HTR-8/SVneo (cell line): ENCODE measurements around the gene SRMS.
"Not testable (repeated sequence)": the region's sequence is repeated elsewhere in the genome, so short reads cannot be mapped to it uniquely, and the experiment has no call there.

Experiments
- DNase-seq: peaks from one replicate; pipeline ENCODE4 v3.0.0; 2011; ENCODE audit warnings: low spot score, mixed read lengths; ENCODE audit not compliant: insufficient read length
- FAIRE-seq: peaks from 2 replicates; lab custom pipeline; 2011; peaks lifted over from hg19 to GRCh38; lab: Jason Lieb, UNC

The SRMS gene

DNA sequence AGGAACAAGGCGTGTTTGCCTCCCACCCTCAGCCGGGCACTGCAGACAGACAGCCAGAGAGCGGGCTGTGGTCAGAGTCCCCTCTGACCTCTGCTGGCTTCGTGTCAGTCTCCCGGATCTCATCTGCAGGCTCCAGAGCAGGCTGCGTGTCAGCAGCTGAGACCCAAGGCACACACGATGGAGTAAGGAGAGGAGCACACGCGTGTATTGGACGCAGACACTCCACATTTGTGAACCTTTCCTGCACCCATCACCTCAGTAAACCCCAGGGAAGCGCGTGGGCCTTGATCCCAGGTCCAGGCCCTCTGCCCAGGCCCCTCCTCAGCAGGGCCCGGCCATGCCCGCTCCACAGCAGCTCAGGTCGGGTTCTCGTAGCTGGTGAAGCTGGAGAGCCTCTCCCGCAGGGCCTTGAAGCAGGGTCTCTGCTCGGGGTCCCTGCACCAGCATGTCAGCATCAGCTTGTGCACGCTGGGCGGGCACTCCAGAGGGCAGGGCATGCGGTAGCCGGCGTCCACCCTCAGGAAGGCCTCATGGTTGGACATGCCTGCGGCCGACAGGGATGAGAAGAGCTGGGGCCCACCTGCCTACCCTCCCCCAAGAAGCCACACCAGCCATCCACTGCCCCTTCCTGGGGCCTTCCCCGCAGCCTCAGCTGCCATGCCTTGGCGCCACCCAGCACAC lies 18.2 kb downstream of the SRMS start:
- no peak for DNase-seq
- no peak for FAIRE-seq

DNA sequence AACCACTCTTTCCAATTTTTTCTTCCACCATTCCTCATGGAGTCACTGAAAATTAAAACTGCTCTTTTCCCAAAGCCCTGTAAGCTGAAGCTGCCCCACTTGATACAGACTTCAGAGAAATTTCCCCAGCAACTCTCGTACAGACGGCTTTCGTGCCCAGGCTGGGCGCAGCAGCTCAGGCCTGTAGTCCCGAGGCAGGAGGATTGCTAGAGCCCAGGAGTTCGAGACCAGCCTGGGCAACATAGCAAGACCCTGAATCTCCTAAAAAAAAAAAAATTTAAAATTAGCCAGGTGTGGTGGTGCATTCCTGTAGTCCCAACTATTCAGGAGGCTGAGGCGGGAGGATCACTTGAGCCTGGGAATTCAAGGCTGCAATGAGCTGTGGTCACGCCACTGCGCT lies 20.4 kb downstream of the SRMS start:
- FAIRE-seq (no peak), DNase-seq (no peak)

DNA sequence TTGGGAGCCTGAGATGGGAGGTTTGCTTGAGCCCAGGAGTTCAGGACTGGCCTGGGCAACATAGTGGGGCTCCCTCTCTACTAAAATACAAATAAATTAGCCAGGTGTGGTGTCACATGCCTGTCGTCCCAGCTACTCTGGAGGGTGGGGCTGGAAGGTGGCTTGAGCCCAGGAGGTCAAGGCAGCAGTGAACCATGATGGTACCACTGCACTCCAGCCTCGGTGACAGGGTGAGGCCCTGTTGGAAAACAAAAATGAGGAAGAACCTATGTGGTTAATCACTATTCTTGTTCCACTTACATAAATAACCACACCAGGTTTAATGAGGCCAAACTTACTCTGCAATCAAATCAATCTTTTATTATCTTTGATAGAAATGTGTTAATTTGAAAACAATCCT lies 21.6 kb downstream of the SRMS start:
- FAIRE-seq (peak; percentile 94), DNase-seq (no peak)

DNA sequence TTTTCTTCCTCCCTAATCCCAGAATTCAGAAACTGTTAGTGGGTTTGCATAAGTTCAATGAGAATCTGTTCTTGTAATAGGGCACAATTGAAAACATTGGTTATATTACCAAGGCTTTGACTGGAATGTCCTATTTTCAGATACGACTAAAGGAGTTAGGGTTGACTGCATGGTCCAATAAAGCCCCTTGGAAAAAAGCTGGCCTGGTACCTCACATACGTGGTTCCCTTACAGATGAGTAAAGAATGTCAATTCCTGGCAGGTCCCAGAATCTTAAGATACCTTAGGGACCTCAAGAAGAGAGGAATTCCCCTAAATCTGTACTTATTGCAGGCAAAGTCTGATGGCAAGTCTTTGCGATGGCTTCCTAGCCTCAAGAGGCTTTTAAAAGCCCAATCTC lies 22.4 kb downstream of the SRMS start:
- DNase-seq: no peak
- no peak for FAIRE-seq

DNA sequence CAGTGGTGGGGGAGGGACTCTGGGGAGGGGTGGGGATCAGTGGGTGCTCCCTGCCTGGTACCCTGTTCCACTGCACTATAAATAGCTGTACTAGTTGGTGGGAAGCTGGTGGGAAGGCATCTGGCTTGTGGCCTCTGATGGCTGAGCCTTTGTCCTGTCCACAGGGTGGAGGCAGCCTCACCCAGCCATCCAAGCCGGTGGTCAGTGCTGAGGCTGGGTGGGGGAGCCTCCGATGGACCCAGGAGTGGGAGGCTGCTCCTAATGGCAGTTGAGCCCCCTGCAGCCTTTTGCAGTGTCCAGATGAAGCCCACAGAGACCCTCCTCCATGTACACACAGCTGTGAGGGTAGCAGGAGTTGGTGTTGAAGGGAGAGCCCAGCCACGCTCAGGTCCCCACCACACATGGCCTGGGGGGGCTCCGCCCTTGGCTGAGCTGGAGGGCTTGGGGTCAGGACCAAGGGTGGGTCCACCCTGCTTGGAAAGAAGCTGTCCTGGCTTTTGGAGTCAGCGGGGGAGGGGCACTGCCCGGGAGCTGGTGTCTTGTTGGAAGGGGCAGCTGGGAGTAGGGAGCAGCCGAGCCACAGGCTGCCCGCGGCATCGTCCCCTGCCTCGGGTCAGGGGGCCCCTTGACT lies 24.5 kb downstream of the SRMS start:
- no peak for DNase-seq
- FAIRE-seq: peak; percentile 42

DNA sequence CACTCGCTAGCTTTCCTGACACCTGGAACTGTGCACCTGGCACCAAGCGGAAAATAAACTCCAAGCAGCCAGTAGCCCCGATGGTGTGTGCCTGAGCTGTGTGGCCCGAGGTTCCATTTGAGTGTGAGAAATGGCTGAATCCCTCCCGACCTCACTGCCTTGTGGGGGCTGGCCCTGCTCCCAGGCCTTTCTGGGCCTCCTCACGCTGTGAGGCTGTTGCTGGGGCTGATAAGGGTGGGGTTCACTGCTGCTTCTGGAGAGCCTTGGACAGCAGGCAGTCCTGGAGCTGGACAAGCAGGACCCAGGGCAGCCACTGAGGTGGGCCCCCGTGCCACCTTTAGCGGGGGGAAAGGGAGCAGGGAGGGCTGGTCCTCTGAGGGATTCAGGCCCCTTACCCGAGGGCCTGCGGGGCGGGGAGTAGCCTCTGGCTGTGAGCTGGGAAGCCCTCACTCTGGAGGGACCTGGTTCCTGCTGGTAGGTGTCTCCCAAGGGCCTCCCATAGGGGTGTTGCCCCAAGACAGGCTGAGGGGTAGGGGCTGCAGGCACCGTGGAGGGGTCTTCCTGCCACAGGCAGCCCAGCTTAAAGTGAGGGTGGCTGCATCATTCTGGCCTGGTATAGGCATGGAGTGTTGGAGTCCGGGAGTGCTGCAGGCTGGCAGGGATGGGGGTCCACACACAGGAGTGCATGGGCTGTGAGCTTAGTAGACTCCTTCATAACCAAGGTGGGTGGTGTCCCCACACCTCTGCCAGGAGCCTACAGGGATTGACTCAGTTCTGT lies 25.3 kb downstream of the SRMS start:
- peak; percentile 52 for FAIRE-seq
- no peak for DNase-seq

DNA sequence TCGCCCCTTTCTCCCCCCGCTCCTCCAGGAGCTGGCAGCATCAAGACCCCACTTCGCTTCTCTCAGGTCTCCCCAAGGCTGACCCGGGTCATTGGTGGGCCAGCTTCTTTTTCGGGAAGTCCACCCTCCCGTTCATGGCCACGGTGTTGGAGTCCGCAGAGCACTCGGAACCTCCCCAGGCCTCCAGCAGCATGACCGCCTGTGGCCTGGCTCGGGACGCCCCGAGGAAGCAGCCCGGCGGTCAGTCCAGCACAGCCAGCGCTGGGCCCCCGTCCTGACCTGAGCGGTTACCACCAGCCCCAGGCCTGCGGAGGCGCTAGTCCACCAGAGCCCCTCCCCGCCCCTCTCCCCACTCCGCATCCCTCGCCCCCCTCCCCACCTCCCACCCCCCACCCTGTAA lies 25.9 kb downstream of the SRMS start:
- DNase-seq (no peak), FAIRE-seq (no peak)

DNA sequence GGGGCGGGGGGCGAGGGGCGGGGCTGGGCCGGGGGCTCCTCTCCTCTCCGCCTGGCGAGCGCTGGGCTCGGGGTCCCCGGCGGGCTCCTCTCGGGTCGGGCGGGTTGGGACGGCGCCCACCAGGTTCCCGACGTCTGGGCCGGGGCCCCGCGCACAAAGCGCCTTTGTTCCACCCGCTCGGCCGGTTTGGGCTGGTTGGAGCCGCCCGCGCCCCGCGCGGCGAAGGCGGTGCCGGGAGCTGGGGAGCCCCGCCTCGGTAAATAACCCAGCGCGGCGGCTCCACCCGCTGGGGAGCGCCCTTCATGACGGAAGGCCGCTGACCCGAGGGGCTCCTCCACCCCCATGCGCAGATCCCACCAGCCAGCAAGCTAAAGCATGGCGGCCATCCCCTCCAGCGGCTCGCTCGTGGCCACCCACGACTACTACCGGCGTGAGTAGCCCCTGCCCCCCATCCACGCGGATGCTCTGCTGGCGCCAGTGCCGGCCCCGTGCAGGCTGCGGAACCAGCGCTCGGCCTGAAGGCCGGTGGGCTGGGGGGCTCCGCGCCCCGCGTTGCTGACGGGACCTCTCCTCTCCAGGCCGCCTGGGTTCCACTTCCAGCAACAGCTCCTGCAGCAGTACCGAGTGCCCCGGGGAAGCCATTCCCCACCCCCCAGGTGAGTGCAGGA lies 26.5 kb downstream of the SRMS start:
- peak; percentile 90 for FAIRE-seq
- no peak for DNase-seq

DNA sequence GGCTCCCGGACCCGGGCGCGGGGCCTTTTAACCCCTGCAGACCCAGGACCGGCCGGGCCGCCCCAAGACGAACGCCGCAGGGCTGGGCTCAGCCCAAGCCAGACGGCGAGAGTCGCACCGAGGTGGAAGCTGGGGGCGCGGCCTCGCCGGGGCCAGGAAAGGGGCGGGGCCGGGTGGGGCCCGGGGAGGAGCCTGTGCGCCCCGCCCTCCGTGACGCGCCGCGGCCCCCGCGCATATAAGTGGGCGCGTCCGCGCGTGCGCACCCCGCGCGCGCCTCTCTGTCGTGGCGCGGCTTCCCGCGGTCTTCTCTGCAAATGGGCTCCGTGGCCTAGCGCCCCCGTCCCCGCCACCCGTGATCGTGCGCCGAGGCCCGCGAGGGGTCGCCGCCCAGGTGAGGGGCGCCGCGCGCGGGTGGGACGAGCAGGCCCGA lies 27.0 kb downstream of the SRMS start, which contains the start of gene PPDPF:
Gene PPDPF (plus strand): TSS at position 262 of the 430 bp plus-strand sequence. CDS start 544 bp downstream, outside the sequence.
- peak; percentile 99 for DNase-seq

DNA sequence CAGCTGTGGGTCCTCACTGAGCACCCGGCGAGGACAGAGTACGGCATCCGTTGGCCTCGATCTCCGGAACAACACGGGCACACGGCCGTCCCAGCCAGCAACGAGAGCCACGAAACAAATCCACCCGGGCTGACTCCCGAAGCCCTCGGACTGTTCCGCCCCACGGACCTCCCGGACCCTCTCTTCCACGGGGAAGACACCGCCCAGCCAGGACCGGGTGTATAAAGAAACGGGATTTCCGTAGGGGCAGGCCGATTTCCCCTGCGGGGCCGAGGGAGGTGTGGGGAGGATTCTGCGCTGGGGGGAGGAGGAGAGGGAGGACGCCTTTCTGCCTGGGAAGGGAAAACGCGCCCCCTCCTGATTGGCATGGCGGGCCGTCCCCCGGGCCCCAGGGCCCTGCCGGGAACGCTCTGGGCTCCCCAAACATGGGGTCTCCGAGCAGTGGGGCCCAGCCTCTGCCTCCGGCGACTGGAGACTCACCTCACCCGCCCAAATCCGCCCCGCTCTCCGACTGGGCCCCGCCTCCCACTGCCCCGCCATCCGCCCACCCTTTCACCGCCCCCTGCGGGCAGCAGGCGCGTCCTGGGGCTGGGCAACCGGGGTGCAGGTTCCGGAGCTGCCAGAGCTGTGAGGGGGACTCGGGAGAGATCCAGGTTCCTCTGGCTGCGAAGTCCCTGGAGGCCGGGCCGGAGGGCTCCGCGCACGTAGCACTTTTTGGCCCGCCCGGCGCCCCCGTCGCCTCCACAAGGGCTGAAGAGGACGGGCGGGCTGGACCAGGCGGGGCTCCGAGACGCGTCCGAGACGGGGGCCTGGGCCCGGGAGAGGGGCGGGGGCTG lies 27.7 kb downstream of the SRMS start:
- FAIRE-seq (peak; percentile 94), DNase-seq (peak; percentile 92)

More for the DNA sequence above, 27.0 kb downstream of the SRMS start, which contains the start of gene PPDPF:
- peak; percentile 99 for FAIRE-seq

DNA sequence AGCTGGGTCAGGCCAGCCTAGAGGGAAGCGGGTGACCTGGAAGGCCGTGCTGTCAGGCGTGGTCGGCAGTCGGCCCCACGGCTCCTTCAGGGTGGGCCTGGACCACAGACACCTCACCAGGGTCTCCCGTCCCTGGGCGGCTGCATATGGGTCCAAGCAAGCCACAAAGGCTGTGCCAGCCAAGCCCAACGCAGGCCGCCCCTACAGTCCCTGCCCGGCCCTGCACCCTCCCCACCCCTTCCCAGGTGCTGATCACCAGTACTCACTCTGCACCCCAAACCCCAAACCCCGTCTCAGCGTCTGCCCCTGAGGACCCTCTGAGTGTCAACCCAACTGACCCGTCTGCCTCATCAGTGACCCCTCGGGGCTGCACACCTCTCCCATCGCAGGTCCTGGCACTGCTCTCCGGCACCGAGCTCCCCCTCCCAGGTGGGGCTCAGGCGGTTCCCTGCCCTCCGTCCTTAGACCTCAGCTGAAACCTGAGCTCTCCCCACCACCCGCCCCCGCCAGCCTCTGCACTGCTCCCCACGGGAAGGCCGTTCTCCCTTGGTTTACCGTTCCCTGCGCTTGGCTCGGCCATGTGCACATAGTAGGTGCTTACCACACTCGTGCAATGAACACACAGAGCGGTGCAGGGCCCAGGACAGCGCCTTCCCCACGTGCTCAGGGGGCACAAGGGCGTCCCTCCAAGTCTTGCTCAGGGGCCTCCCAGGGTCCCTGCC lies 28.4 kb downstream of the SRMS start:
- DNase-seq (no peak), FAIRE-seq (peak; percentile 89)

DNA sequence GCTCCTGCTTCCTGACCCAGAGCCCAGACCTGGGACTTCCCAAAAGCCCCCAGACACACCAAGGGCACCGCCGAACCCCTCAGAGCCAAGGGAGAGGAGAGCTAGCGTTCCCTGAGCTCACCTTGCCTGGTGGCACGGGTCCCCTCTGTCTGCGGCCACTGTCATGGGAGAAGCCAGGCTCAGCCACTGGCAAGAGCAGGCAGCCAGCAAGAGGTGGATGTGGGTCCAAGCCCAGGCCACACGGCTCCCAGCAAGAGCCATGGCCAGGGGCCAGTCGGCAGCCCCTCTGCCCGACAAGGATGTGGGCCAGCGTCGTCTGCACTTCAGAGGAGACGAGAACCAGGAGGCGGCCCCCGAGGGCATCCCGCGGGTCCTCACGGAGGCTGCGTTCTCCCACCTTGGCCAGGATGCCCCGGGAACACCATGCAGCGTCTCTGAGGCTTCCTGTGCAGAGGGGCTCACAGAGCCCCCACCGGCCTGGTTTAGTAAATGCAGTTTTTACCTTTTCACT lies 29.1 kb downstream of the SRMS start:
- DNase-seq (no peak), FAIRE-seq (peak; percentile 48)

DNA sequence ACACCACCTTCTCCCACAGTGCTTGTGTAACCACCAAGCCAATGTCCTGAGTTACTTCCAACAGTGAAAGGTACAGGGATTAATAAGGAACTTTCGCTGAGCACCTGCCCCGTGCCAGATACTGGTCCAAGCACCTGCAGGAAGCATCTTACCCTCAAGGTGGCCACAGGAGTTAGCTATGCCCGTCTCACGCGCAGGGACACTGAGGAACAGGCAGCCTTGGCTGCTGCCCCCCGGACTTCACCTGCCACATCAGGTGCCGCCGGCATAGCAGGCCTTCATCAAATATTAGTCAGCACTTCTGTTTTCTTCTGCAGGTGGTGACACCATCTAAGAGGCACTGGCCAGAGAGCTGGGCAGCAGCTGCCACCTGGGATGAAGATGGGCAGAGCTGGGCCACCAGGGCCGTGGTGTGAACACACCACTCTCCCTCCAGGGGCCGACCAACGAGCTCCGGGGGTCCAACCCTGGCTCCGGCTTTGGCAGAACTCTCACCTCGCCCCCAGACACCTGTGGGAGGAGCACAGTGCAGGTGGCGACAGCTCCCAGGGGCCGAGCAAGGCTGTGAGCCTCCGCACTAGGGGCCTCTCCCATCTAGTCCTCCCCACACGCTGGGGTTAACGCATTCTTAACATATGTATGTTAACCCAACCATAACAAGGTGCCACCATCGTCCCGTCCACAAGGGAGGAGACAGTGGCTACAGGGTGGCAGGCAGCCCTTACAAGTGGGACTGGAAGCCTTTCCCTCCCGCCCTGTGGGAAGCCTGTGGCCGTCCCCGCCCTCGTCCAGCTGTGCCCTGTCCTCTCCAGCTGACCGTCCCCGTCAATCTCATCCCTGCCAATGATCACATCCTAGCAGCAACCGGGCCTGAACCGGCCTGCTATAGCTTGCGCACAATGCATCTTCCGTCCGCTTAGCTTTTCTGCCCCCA lies 29.9 kb downstream of the SRMS start:
- DNase-seq (no peak), FAIRE-seq (peak; percentile 86)

DNA sequence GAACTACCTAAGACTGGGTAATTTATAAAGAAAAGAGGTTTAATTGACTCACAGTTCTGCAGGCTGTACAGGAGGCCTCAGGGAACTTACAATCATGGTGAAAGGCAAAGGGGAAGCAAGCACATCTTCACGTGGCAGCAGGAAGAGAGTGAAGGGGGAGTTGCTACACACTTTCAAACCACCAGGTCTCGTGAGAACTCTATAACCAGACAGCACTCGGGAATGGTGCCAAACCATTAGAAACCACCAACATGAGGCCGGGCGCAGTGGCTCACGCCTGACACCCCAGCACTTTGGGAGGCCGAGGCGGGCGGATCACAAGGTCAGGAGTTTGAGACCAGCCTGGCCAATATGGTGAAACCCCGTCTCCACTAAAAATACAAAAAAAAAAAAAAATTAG lies 33.0 kb downstream of the SRMS start:
- FAIRE-seq, DNase-seq: not testable (repeated sequence)

DNA sequence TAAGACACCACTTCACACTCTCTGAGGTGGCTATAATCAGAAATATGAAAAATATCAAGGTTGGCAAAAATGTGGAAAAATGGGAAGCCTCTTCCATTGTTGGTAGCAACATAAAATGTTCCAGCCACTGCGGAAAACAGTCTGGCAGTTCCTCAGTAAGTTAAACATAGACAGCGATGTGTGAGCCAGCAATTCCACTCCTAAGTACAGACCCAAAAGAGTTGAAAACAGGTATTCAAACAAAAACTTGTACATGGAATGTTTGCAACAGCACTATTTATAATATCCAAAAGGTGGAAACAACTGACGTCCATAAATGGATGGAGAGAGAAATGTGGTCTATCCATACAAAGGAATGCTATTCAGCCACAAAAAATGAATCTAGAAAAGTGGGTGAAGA lies 34.3 kb downstream of the SRMS start:
- no peak for DNase-seq
- no peak for FAIRE-seq

DNA sequence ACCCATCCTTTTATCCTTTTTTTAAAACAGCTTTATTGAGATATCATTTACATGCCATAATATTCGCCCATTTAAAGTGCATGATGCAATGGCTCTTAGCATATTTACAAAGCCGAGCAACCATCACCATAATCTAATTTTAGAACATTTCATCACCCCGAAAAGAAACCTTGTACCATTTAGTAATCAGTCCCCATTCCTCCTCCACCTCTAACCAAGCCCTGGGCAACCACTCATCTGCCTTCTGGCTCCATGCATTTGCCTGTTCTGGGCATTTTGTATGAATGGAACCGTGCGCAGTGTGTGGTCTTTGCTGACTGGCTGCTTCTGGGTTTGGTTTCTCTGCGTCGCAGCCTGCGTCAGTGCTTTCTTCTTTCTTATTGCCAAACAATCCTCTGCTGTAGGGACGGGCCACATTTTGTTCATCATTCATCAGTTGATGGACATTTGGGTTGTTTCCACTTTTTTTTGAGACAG lies 38.4 kb downstream of the SRMS start:
- DNase-seq (no peak), FAIRE-seq (peak; percentile 40)

DNA sequence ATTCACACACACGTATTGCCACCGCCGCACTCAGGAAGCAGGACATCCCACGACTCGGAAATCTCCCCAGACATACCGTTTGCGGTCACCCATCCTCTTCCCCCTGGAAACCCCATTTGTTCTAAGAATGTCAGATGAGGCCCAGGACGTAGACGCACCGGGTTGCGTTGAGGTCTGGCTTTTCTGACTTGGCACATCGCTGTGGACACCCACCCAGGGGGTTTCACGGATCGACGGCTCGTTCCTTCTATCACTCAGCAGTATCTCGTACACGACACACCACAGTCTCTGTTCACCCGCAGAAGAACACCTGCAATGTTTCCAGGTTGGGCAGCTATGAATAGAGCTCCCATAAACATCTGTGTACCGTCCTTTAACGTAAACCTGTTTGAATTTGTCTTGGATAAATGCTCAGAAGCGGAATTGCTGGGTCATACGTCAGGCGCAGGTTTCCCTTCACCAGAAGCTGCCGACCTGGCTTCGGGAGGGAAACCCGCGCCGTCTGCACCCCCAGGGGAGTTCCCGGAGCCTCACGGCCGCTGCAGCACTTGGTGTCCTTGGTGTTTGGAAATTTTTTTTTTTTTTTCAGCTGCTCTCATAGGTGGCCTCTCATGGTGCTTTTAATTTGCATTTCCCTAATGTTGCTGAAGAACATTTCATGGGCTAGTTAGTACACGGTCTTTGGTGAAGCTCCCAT lies 39.3 kb downstream of the SRMS start:
- DNase-seq (no peak), FAIRE-seq (peak; percentile 80)
